GM23338 (cell line): ENCODE measurements around the gene TDP2. TPM values are rescaled to one million over a fixed set of nuclear protein-coding genes. Genes with fewer than 3 reads are reported as not detected.
A peak's percentile ranks its signal among the peaks of the same experiment; 100 is the strongest.

Experiments
- ATAC-seq: fragments of 200-7000 bp; cut with Tn5 transposase; 3 replicates; pipeline ENCODE4 v1.9.1; 2020
- DNase-seq: peaks from one replicate; pipeline ENCODE4 v3.0.0-alpha.2; 2015; ENCODE audit warnings: low spot score
- H2AFZ ChIP-seq: fragments of 200-600 bp; sonication (generic); 2 replicates; pipeline ENCODE4 v1.8.0; 2016; ENCODE audit warnings: antibody characterized with exemption, mild to moderate bottlenecking, moderate library complexity
- H3F3A ChIP-seq: fragments of 200-600 bp; sonication (generic); replicated peaks from 2 replicates; pipeline ENCODE4 v1.8.0; 2017; ENCODE audit warnings: antibody characterized with exemption, mixed run types, low read depth
- H3K27ac ChIP-seq: fragments of 200-600 bp; sonication (generic); 2 replicates; pipeline ENCODE4 v1.6.1; 2016; ENCODE audit warnings: low read depth
- H3K27me3 ChIP-seq: fragments of 200-600 bp; sonication (generic); 2 replicates; pipeline ENCODE4 v1.8.0; 2016; ENCODE audit warnings: mild to moderate bottlenecking, mixed run types, moderate library complexity; ENCODE audit not compliant: insufficient read depth
- H3K36me3 ChIP-seq: fragments of 200-600 bp; sonication (generic); 2 replicates; pipeline ENCODE4 v1.8.0; 2016; ENCODE audit warnings: mild to moderate bottlenecking; ENCODE audit not compliant: insufficient read depth
- H3K4me1 ChIP-seq: fragments of 200-600 bp; sonication (generic); 2 replicates; pipeline ENCODE4 v1.8.0; 2016; ENCODE audit warnings: mild to moderate bottlenecking, moderate library complexity; ENCODE audit not compliant: insufficient read depth
- H3K4me2 ChIP-seq: fragments of 200-600 bp; sonication (generic); 2 replicates; pipeline ENCODE4 v1.7.1; 2017; ENCODE audit warnings: mixed run types
- H3K4me3 ChIP-seq: fragments of 200-600 bp; sonication (generic); 2 replicates; pipeline ENCODE4 v1.6.1; 2016; ENCODE audit warnings: mixed run types
- H3K79me2 ChIP-seq: fragments of 200-600 bp; sonication (generic); replicated peaks from 2 replicates; pipeline ENCODE4 v1.8.0; 2017; ENCODE audit warnings: mild to moderate bottlenecking; ENCODE audit not compliant: insufficient read depth
- H3K9me2 ChIP-seq: fragments of 200-600 bp; sonication (generic); 2 replicates; pipeline ENCODE4 v1.8.0; 2017; ENCODE audit not compliant: insufficient read depth
- H4K20me1 ChIP-seq: fragments of 200-600 bp; sonication (generic); replicated peaks from 2 replicates; pipeline ENCODE4 v1.8.0; 2017; ENCODE audit warnings: mild to moderate bottlenecking; ENCODE audit not compliant: insufficient read depth
- H3K27ac Mint-ChIP-seq: 2 replicates; pipeline ENCODE4 v1.8.0; 2020; ENCODE audit warnings: inconsistent platforms, mild to moderate bottlenecking, moderate library complexity, mixed read lengths
- H3K27me3 Mint-ChIP-seq: 3 replicates; pipeline ENCODE4 v1.8.0; 2022; ENCODE audit warnings: low read depth, mild to moderate bottlenecking, moderate library complexity, mixed read lengths, inconsistent platforms; ENCODE audit not compliant: insufficient read depth, poor library complexity
- H3K36me3 Mint-ChIP-seq: 3 replicates; pipeline ENCODE4 v1.8.0; 2021; ENCODE audit warnings: low read depth, mild to moderate bottlenecking, inconsistent platforms, moderate library complexity, mixed read lengths
- H3K4me1 Mint-ChIP-seq: 3 replicates; pipeline ENCODE4 v1.8.0; 2020; ENCODE audit warnings: mild to moderate bottlenecking, inconsistent platforms, mixed read lengths
- H3K4me3 Mint-ChIP-seq: 3 replicates; pipeline ENCODE4 v1.8.0; 2021; ENCODE audit warnings: moderate library complexity, mild to moderate bottlenecking, inconsistent platforms, mixed read lengths
- H3K9me3 Mint-ChIP-seq: 3 replicates; pipeline ENCODE4 v1.8.0; 2020; ENCODE audit warnings: moderate library complexity, mild to moderate bottlenecking, inconsistent platforms, mixed read lengths
- CREB1 ChIP-seq: fragments of 250-450 bp; sonication (Bioruptor Pico); IDR thresholded peaks from 2 replicates; pipeline ENCODE4 v1.5.0; 2020; ENCODE audit warnings: low read depth, mild to moderate bottlenecking, moderate library complexity
- EZH2 ChIP-seq: fragments of 200-600 bp; sonication (generic); IDR thresholded peaks from one replicate; pipeline ENCODE4 v1.8.0; 2017; ENCODE audit warnings: antibody characterized with exemption, mild to moderate bottlenecking, low read depth; ENCODE audit not compliant: unreplicated experiment
- EZH2phosphoT487 ChIP-seq: fragments of 200-600 bp; sonication (generic); IDR thresholded peaks from one replicate; pipeline ENCODE4 v1.8.1; 2018; ENCODE audit warnings: antibody characterized with exemption; ENCODE audit not compliant: unreplicated experiment
- JUNB ChIP-seq: IDR thresholded peaks from one replicate; pipeline ENCODE4 v1.6.1; 2016; ENCODE audit warnings: antibody characterized with exemption; ENCODE audit not compliant: unreplicated experiment
- NANOG ChIP-seq: IDR thresholded peaks from 2 replicates; pipeline ENCODE4 v1.6.1; 2016; ENCODE audit warnings: antibody characterized with exemption, borderline replicate concordance
- POLR2AphosphoS5 ChIP-seq: IDR thresholded peaks from 2 replicates; pipeline ENCODE4 v1.6.1; 2016; ENCODE audit warnings: antibody characterized with exemption, low read depth
- ZNF114 ChIP-seq: fragments of 250-450 bp; sonication (Bioruptor Pico); IDR thresholded peaks from 2 replicates; pipeline ENCODE4 v1.5.0; 2020; ENCODE audit warnings: mild to moderate bottlenecking, moderate library complexity
- ZNF331 ChIP-seq: fragments of 250-450 bp; sonication (Bioruptor Pico); IDR thresholded peaks from 2 replicates; pipeline ENCODE4 v1.5.0; 2020; ENCODE audit warnings: low read depth, mild to moderate bottlenecking, moderate library complexity
- polyA plus RNA-seq: library from polyadenylated mRNA; unstranded; fragments of >200 nt; fragmentation: Nextera tagmentation; extraction: Ambion mirVana; gene quantifications from 2 replicates; pipeline ENCODE4 v1.2.1, GENCODE V29; 2016
- total RNA-seq: library from RNA; depleted of rRNA; stranded (reverse); fragments of >200 nt; shearing (Covaris generic); gene quantifications from 2 replicates; pipeline ENCODE4 v1.2.3, GENCODE V29; 2014
- TF ChIP-seq, protein P1 (sequence below): fragments of 250-450 bp; sonication (Bioruptor Pico); IDR thresholded peaks from 2 replicates; pipeline ENCODE4 v1.5.0; 2020; ENCODE audit warnings: mild to moderate bottlenecking, moderate library complexity
- TF ChIP-seq, protein P2 (sequence below): IDR thresholded peaks from 2 replicates; pipeline ENCODE4 v1.6.1; 2016; ENCODE audit warnings: antibody characterized with exemption
- TF ChIP-seq, protein P3 (sequence below), 2 experiments: fragments of 200-600 bp in 1 of 2; sonication (generic) in 1 of 2; conservative IDR thresholded peaks; 2 replicates each; pipeline versions ENCODE4 v1.5.1 to v1.6.1; 2016 to 2017; ENCODE audit warnings: antibody characterized with exemption in 2 of 2, low read depth in 2 of 2, mild to moderate bottlenecking in 2 of 2, moderate library complexity in 1 of 2

The TDP2 gene
- total and polyA plus RNA-seq, 2 experiments from 2014 or later, result 46.8 to 47.8 TPM

DNA sequence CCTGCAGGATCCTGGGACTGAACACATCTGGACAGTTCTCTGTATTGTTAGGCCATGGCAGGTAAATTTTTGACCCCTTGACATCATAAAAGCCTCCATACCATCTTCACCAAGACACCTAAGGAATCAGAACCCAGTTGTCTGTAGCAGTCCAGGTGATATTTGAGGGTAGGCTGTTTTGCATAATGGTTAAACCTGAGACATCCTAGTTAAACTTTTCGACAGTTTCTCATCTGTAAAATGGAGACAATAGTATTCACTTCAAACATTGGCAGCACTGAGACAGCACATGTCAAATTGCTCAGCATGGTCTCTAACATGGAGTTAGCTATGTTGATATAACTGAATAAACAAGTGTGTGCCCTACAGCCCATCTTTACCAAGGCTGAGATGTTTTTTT, 27.5 kb upstream of the TDP2 start (continued):
- TF ChIP-seq, protein P1, sequence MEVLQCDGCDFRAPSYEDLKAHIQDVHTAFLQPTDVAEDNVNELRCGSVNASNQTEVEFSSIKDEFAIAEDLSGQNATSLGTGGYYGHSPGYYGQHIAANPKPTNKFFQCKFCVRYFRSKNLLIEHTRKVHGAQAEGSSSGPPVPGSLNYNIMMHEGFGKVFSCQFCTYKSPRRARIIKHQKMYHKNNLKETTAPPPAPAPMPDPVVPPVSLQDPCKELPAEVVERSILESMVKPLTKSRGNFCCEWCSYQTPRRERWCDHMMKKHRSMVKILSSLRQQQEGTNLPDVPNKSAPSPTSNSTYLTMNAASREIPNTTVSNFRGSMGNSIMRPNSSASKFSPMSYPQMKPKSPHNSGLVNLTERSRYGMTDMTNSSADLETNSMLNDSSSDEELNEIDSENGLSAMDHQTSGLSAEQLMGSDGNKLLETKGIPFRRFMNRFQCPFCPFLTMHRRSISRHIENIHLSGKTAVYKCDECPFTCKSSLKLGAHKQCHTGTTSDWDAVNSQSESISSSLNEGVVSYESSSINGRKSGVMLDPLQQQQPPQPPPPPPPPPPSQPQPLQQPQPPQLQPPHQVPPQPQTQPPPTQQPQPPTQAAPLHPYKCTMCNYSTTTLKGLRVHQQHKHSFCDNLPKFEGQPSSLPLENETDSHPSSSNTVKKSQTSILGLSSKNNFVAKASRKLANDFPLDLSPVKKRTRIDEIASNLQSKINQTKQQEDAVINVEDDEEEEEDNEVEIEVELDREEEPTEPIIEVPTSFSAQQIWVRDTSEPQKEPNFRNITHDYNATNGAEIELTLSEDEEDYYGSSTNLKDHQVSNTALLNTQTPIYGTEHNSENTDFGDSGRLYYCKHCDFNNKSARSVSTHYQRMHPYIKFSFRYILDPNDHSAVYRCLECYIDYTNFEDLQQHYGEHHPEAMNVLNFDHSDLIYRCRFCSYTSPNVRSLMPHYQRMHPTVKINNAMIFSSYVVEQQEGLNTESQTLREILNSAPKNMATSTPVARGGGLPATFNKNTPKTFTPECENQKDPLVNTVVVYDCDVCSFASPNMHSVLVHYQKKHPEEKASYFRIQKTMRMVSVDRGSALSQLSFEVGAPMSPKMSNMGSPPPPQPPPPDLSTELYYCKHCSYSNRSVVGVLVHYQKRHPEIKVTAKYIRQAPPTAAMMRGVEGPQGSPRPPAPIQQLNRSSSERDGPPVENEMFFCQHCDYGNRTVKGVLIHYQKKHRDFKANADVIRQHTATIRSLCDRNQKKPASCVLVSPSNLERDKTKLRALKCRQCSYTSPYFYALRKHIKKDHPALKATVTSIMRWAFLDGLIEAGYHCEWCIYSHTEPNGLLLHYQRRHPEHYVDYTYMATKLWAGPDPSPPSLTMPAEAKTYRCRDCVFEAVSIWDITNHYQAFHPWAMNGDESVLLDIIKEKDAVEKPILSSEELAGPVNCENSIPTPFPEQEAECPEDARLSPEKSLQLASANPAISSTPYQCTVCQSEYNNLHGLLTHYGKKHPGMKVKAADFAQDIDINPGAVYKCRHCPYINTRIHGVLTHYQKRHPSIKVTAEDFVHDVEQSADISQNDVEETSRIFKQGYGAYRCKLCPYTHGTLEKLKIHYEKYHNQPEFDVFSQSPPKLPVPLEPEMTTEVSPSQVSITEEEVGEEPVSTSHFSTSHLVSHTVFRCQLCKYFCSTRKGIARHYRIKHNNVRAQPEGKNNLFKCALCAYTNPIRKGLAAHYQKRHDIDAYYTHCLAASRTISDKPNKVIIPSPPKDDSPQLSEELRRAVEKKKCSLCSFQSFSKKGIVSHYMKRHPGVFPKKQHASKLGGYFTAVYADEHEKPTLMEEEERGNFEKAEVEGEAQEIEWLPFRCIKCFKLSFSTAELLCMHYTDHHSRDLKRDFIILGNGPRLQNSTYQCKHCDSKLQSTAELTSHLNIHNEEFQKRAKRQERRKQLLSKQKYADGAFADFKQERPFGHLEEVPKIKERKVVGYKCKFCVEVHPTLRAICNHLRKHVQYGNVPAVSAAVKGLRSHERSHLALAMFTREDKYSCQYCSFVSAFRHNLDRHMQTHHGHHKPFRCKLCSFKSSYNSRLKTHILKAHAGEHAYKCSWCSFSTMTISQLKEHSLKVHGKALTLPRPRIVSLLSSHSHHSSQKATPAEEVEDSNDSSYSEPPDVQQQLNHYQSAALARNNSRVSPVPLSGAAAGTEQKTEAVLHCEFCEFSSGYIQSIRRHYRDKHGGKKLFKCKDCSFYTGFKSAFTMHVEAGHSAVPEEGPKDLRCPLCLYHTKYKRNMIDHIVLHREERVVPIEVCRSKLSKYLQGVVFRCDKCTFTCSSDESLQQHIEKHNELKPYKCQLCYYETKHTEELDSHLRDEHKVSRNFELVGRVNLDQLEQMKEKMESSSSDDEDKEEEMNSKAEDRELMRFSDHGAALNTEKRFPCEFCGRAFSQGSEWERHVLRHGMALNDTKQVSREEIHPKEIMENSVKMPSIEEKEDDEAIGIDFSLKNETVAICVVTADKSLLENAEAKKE (CRISPR knock-in tag), result no peak
- TF ChIP-seq CREB1 (CRISPR knock-in tag) (no peak), POLR2AphosphoS5 (no peak), ZNF114 (CRISPR knock-in tag) (no peak), EZH2 (no peak), NANOG (no peak)
- TF ChIP-seq, protein P2, sequence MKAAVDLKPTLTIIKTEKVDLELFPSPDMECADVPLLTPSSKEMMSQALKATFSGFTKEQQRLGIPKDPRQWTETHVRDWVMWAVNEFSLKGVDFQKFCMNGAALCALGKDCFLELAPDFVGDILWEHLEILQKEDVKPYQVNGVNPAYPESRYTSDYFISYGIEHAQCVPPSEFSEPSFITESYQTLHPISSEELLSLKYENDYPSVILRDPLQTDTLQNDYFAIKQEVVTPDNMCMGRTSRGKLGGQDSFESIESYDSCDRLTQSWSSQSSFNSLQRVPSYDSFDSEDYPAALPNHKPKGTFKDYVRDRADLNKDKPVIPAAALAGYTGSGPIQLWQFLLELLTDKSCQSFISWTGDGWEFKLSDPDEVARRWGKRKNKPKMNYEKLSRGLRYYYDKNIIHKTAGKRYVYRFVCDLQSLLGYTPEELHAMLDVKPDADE, result no peak

DNA sequence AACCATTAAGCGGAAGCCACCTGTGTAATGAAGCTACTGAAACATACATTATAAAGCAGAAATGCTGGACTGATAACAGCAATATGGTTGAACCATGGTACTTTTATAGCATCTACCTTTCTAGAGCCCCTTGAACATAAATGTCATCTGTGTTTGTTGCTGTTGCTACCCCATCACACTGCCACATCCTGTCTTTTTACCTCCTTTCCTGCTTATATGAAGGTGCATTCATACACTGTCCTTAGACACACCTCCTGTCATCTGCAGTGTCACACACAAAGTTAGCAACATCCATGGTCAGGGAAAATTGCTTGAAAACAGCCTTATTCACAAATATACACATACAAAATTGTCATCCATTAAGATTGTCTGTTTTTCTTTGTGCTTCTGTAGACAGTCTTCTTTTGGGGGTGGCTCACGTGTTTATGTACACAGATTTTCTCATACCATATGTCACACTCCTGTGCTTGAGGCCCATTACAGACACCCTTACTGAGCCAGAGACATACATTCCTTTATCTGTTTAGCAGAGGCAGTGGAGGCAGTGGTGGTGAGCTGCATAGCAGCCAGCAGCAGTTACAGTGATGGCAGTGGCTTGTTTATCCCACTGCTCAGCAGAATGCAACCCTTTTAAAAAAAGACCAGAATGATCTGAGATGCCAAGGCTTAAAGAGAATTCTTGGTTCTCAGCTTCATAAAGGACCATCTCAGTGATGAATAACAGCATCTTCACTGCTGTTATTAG, 26.3 kb upstream of the TDP2 start:
- peak overlapping the region; percentile 18; the same call in 1 of the 2 replicates for H3K27ac Mint-ChIP-seq
- H3K4me1 Mint-ChIP-seq, result peaks cover 6% of the 10 kb centered on the region
- H3K4me3 ChIP-seq, result no peak overlapping the region
- H3K4me2 ChIP-seq, result no peak overlapping the region
- peaks cover under 1% of the 10 kb centered on the region; the same call in 1 of the 2 replicates for H3K36me3 ChIP-seq
- H3K9me3 Mint-ChIP-seq, result no peaks in the 10 kb centered on the region
- no peak overlapping the region for H2AFZ ChIP-seq
- H3K36me3 Mint-ChIP-seq, result peaks cover 2% of the 10 kb centered on the region; the same call in 1 of the 3 replicates
- H3F3A ChIP-seq, result no peaks in the 10 kb centered on the region
- no peaks in the 10 kb centered on the region for H3K9me2 ChIP-seq
- no peak overlapping the region for H3K4me3 Mint-ChIP-seq
- DNase-seq, result no peak
- H3K27me3 ChIP-seq, result no peaks in the 10 kb centered on the region
- no peaks in the 10 kb centered on the region; the same call in 1 of the 2 replicates for H4K20me1 ChIP-seq
- no peak overlapping the region for H3K27ac ChIP-seq
- no peaks in the 10 kb centered on the region; the same call in 1 of the 2 replicates for H3K79me2 ChIP-seq
- H3K4me1 ChIP-seq, result no peaks in the 10 kb centered on the region
- peak; percentile 61 for ATAC-seq
- no peaks in the 10 kb centered on the region for H3K27me3 Mint-ChIP-seq
- TF ChIP-seq CREB1 (CRISPR knock-in tag), result no peak
- no peak for TF ChIP-seq JUNB
- TF ChIP-seq, protein P3, sequence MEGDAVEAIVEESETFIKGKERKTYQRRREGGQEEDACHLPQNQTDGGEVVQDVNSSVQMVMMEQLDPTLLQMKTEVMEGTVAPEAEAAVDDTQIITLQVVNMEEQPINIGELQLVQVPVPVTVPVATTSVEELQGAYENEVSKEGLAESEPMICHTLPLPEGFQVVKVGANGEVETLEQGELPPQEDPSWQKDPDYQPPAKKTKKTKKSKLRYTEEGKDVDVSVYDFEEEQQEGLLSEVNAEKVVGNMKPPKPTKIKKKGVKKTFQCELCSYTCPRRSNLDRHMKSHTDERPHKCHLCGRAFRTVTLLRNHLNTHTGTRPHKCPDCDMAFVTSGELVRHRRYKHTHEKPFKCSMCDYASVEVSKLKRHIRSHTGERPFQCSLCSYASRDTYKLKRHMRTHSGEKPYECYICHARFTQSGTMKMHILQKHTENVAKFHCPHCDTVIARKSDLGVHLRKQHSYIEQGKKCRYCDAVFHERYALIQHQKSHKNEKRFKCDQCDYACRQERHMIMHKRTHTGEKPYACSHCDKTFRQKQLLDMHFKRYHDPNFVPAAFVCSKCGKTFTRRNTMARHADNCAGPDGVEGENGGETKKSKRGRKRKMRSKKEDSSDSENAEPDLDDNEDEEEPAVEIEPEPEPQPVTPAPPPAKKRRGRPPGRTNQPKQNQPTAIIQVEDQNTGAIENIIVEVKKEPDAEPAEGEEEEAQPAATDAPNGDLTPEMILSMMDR (conservative IDR thresholded peaks at IDR 0.05; ENCODE audit: low read depth in 2 of 2), result no peak
- no peak for TF ChIP-seq POLR2AphosphoS5
- TF ChIP-seq, protein P2, result no peak
- no peak for TF ChIP-seq ZNF331 (CRISPR knock-in tag)
- no peak for TF ChIP-seq EZH2phosphoT487
